Activated T-cell treated with anti-CD3 and anti-CD28 coated beads, Interleukin-2, amount 50 U/mL, for 1 hour (primary cell): Measurements from ENCODE around the gene MAX.
"Not testable (repeated sequence)": the region's sequence is repeated elsewhere in the genome, so short reads cannot be mapped to it uniquely, and the experiment has no call there.

ENCODE experiments used
- DNase-seq: peaks from one replicate; pipeline ENCODE4 v3.0.0-alpha.2; 2020

MAX gene

GRCh38 chr14:65103150-65103760, 938 bp upstream of the MAX start:
- DNase-seq: no peak

GRCh38 chr14:65101631-65102440, 481 bp downstream of the MAX start:
- peak; percentile 57 for DNase-seq

GRCh38 chr14:65100922-65101541, 1.3 kb downstream of the MAX start:
- DNase-seq: no peak

- DNase-seq: no peak
Measured at GRCh38 chr14:65098586-65098985, 3.7 kb downstream of the MAX start.

- no peak for DNase-seq
Measured at GRCh38 chr14:65096323-65097089, 5.8 kb downstream of the MAX start.

- DNase-seq: no peak
Measured at GRCh38 chr14:65095633-65096205, 6.6 kb downstream of the MAX start.

GRCh38 chr14:65092349-65092748, 10.0 kb downstream of the MAX start:
- no peak for DNase-seq

- not testable (repeated sequence) for DNase-seq
Measured at GRCh38 chr14:65087835-65088234, 14.5 kb downstream of the MAX start.

GRCh38 chr14:65086686-65087085, 15.6 kb downstream of the MAX start:
- DNase-seq: not testable (repeated sequence)

DNA sequence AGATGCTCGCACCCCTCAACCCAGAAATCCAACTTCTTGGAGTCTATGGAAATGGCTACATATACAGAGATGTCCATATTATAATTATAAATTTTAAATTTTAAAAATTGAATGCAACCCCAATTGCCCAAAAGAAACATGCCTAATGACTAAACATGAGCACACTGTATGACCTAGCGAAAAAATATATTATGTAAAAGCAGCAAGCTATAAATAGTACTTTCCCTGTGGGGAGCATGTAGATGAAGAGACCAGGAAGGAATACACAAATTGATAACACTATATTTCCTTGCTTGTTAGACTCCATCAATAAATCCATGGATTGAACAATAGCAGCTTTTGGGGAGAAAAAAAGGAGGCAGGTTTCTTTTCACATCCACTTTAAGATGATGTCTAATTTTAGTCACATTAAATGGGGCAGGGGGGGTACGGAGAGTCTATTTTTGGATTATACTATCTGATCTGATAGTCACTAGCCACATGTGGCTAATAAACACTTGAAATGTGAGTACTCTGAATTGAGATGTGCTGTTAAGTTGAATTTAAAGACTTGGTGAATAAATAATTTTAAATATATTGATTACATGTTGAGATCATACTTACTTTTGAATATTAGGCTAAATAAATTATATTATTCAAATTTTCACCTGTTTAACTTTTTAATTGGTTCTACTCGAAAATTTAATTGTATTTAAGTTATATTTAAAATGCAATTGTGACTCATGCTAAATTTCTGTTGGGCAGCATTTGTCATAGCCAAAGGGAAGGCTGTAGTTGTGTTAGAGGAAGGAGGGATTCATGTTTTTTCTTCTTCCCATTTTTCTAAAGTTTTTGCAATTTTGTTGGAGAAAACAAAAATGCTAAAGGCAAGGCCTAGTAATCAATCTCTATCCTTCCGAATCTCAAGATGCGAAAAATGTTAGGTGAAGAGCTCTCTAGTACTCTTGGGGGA, 17.5 kb downstream of the MAX start:
- no peak for DNase-seq

DNA sequence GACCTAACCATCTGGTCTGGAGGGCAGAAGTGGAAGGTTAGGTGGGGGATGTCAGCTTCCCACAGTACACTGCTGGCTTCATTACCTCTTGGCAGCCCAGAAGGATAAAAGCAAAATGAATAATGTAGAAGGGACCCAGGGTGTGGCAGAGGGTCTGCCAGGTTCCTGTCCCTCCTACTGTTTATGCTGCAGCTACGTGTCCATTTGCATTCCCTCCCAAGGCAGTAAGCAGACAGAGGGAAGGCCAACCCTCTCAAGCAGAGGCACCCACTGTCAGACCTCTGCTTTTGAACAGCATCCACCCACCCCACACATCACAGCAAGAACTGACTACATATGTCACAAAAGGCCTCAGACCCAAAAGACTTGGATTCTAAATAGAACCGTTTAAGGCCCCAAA, 19.4 kb downstream of the MAX start:
- DNase-seq: no peak

- no peak for DNase-seq
Measured at GRCh38 chr14:65080960-65081747, 21.2 kb downstream of the MAX start.

DNA sequence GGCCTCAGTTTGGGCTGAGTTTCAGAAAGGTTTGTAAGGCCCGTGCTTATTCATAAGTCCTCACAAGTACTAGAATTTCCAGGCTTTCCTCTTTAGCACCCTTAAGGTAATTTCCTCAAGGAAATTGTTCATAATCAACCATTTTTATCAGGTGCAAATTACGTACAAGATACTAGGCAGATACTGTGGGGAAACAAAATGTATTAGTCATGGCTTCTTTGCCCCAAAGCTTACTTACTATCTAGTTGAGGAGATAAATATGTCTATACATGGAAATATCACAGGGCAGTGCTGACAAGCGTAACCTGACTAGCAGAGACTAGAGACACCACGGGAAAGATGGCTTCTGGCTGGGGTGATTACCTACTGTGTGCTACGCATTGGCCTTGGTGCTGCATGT, 22.5 kb downstream of the MAX start:
- DNase-seq: no peak

DNA sequence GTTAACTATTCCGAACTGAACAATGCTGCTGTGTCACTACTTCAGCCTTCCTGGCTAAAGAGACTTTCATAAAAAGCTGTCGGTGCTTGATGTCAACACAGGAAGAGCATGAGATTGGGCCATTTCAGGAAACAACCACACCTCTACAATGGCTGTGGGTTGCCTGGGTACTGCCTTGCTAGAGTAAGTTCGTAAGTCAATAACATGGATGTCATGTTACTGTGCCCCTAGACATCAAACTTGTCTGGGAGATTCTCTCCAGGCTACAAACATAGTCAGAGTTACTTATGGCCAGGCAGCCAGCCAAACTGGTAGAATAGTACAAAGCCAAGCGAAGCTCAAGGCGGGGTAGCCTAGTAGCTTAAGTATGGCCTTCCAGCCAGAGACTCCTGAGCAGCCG, 23.1 kb downstream of the MAX start:
- DNase-seq: no peak

GRCh38 chr14:65077318-65077717, 25.0 kb downstream of the MAX start:
- DNase-seq: no peak

- DNase-seq: no peak
Measured at GRCh38 chr14:65075628-65076325, 26.5 kb downstream of the MAX start.

DNA sequence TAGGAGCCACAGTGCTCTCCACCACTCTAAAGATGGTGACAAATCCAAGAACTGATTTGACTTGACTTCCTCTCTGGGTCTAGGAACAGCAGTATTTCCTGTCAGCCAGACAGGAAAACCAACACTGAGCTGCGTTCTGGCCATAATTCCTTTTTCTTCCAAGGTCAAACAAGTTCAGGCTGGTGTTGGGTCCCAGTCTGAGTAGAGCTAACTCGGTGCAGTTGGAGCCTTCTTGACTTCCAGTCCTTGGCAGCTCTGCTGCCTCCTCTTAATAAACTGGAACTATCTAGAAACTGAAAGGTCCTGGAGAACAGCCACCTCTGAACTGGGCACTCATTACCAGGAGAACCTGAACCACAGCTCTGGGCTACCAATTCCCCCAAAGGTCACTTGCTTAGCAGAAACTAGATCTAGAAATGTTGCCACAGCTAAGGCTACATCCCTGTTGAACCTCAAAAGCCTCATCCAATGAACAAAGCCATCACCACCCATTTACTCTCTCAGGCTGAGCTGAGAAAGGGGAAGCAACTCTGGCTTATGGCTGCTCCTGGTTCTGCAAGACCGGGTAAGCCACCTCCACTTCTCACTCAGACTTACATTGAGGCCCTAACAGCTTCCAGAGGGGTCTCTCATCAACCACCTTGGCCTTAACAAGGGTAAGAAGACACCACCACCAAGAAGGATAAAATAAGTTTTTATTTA, 27.7 kb downstream of the MAX start:
- no peak for DNase-seq

GRCh38 chr14:65073605-65074201, 28.6 kb downstream of the MAX start:
- no peak for DNase-seq

- no peak for DNase-seq
Measured at GRCh38 chr14:65072937-65073336, 29.4 kb downstream of the MAX start.
